Stimulated activated effector memory CD8-positive, alpha-beta T cell treated with anti-CD3 and anti-CD28 coated beads, Interleukin-12 subunit alpha, Interleukin-12 subunit beta, amount 100 ng/mL, for 72 hours (primary cell): ENCODE data around the gene SNRNP27.
"Not testable (repeated sequence)": the region's sequence is repeated elsewhere in the genome, so short reads cannot be mapped to it uniquely, and the experiment has no call there.

Experiments
- ATAC-seq: fragments of 150-1000 bp; cut with Tn5 transposase; 2 replicates; pipeline ENCODE4 v1.10.0; 2021
- DNase-seq, 2 donors: peaks; one replicate each; pipeline ENCODE4 v3.0.0; 2021 to 2022; ENCODE audit warnings: low spot score in 2 of 2
- H3K27ac Mint-ChIP-seq: one replicate; pipeline ENCODE4 v1.8.0; 2022; ENCODE audit warnings: mild to moderate bottlenecking, mixed read lengths
- H3K36me3 Mint-ChIP-seq: one replicate; pipeline ENCODE4 v1.8.0; 2022; ENCODE audit warnings: mild to moderate bottlenecking, mixed read lengths
- H3K4me1 Mint-ChIP-seq: one replicate; pipeline ENCODE4 v1.8.0; 2022; ENCODE audit warnings: mixed read lengths
- H3K4me3 Mint-ChIP-seq: one replicate; pipeline ENCODE4 v1.8.0; 2022; ENCODE audit warnings: mild to moderate bottlenecking, mixed read lengths
- H3K9me3 Mint-ChIP-seq: one replicate; pipeline ENCODE4 v1.8.0; 2022; ENCODE audit warnings: mixed read lengths

SNRNP27 gene

GRCh38 chr2:69948963-69949645 is 55.3 kb downstream of the SNRNP27 start:
- ATAC-seq (no peak), DNase-seq (no peak)
- no peak overlapping the region for H3K27ac Mint-ChIP-seq
- no peak overlapping the region for H3K4me3 Mint-ChIP-seq
- no peaks in the 10 kb centered on the region for H3K9me3 Mint-ChIP-seq
- peaks cover 47% of the 10 kb centered on the region for H3K4me1 Mint-ChIP-seq
- H3K36me3 Mint-ChIP-seq: no peaks in the 10 kb centered on the region

- no peak overlapping the region for H3K4me3 Mint-ChIP-seq
- ATAC-seq (no peak), DNase-seq (no peak)
- no peaks in the 10 kb centered on the region for H3K9me3 Mint-ChIP-seq
- no peaks in the 10 kb centered on the region for H3K36me3 Mint-ChIP-seq
- H3K4me1 Mint-ChIP-seq: peaks cover 45% of the 10 kb centered on the region
- no peak overlapping the region for H3K27ac Mint-ChIP-seq
Measured at GRCh38 chr2:69950241-69950640, 56.5 kb downstream of the SNRNP27 start.

- not testable (repeated sequence) for H3K36me3 Mint-ChIP-seq, DNase-seq, H3K9me3 Mint-ChIP-seq, ATAC-seq, H3K27ac Mint-ChIP-seq, H3K4me3 Mint-ChIP-seq
- peaks cover 40% of the 10 kb centered on the region for H3K4me1 Mint-ChIP-seq
Measured at GRCh38 chr2:69950671-69951070, 56.9 kb downstream of the SNRNP27 start.

GRCh38 chr2:69952336-69953115 is 58.8 kb downstream of the SNRNP27 start:
- no peaks in the 10 kb centered on the region for H3K9me3 Mint-ChIP-seq
- DNase-seq (no peak), ATAC-seq (no peak)
- H3K4me1 Mint-ChIP-seq: peaks cover 23% of the 10 kb centered on the region
- H3K4me3 Mint-ChIP-seq: no peak overlapping the region
- no peaks in the 10 kb centered on the region for H3K36me3 Mint-ChIP-seq
- H3K27ac Mint-ChIP-seq: peak overlapping the region; percentile 27

- H3K27ac Mint-ChIP-seq: peak overlapping the region; percentile 32
- H3K36me3 Mint-ChIP-seq: no peaks in the 10 kb centered on the region
- peaks cover 22% of the 10 kb centered on the region for H3K4me1 Mint-ChIP-seq
- no peak overlapping the region for H3K4me3 Mint-ChIP-seq
- no peak for ATAC-seq
- no peaks in the 10 kb centered on the region for H3K9me3 Mint-ChIP-seq
- no peak for DNase-seq
Measured at GRCh38 chr2:69954084-69954483, 60.3 kb downstream of the SNRNP27 start.
